Measurements from ENCODE around the gene TNFRSF12A.

DNA sequence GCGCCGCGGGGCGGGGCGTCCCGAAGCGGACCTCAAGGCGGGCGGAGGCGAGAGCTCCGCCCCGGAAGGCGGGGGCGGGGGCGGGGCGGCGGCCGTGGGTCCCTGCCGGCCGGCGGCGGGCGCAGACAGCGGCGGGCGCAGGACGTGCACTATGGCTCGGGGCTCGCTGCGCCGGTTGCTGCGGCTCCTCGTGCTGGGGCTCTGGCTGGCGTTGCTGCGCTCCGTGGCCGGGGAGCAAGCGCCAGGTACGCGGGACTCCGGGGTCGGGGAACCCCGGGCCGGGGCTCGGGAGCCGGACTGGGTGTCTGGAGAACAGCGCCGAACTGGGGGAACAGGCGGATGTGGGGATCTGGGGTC is at the start of gene TNFRSF12A:
- TF ChIP-seq, protein P1, sequence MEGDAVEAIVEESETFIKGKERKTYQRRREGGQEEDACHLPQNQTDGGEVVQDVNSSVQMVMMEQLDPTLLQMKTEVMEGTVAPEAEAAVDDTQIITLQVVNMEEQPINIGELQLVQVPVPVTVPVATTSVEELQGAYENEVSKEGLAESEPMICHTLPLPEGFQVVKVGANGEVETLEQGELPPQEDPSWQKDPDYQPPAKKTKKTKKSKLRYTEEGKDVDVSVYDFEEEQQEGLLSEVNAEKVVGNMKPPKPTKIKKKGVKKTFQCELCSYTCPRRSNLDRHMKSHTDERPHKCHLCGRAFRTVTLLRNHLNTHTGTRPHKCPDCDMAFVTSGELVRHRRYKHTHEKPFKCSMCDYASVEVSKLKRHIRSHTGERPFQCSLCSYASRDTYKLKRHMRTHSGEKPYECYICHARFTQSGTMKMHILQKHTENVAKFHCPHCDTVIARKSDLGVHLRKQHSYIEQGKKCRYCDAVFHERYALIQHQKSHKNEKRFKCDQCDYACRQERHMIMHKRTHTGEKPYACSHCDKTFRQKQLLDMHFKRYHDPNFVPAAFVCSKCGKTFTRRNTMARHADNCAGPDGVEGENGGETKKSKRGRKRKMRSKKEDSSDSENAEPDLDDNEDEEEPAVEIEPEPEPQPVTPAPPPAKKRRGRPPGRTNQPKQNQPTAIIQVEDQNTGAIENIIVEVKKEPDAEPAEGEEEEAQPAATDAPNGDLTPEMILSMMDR (IDR thresholded peaks at IDR 0.05), result peak in 3 of 12 donors; percentile 11 to 24 (median 22)
- peak; percentile 45 to 89 for TF ChIP-seq POLR2A (IDR thresholded peaks at IDR 0.05)
